Measurements from ENCODE around the gene CHST7.

The CHST7 gene

GRCh38 chrX:46573892-46574773 lies 568 bp downstream of the CHST7 start:
- DNase-seq (ENCODE audit: low spot score): peak; percentile 27

DNA sequence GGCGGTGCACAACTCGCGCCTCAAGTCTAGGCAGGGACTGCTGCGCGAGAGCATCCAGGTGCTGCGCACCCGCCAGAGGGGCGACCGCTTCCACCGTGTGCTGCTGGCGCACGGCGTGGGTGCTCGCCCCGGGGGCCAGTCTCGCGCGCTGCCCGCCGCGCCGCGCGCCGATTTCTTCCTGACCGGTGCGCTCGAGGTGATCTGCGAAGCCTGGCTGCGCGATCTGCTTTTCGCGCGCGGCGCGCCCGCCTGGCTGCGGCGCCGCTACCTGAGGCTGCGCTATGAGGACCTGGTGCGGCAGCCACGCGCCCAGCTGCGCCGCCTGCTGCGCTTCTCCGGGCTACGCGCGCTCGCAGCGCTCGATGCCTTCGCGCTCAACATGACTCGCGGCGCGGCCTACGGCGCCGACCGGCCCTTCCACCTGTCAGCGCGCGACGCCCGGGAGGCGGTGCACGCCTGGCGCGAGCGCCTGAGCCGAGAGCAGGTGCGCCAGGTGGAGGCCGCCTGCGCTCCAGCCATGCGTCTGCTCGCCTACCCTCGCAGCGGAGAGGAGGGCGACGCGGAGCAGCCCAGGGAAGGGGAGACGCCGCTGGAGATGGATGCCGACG lies 1.3 kb downstream of the CHST7 start:
- DNase-seq (ENCODE audit: low spot score): no peak

DNA sequence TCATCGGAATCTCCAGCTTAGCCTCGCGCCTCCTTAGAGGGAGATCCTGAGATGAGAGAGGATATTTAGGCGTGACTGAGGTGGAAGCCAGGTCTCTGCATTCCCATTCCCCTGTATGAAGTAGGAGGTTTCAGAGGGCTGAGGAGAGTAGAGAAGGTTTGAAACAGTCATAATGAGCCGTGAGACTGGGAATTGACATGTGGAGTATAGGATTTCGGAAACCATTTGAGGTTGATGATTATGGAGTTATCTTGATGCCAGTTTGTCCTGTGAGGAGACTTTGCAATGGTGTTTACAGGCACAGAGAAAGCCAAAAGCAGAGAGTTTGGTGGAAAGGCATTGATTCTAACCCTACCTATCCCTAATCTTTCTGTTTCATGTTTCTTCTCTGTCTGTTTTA lies 2.0 kb downstream of the CHST7 start:
- DNase-seq (ENCODE audit: low spot score): no peak

DNA sequence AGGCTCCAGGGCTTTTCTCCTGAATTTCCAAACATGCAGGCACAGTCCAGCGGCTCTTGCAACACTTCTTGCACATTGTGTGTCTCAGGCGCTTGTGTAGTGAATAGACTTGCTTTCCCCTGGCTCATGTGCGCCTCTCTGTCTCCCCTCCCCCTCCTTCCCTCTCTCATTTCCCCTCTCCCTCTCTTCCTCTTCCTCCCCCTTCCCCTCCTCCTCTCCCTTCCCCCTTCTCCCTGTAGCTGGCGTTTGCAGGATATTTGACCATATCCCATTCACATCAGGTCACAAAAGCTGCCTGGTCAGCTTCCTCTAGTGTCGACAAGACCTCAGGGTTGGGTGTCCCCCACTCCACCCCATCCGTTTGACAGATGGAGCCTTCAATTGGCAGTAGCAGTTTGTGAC lies 2.4 kb downstream of the CHST7 start:
- DNase-seq (ENCODE audit: low spot score): no peak

DNA sequence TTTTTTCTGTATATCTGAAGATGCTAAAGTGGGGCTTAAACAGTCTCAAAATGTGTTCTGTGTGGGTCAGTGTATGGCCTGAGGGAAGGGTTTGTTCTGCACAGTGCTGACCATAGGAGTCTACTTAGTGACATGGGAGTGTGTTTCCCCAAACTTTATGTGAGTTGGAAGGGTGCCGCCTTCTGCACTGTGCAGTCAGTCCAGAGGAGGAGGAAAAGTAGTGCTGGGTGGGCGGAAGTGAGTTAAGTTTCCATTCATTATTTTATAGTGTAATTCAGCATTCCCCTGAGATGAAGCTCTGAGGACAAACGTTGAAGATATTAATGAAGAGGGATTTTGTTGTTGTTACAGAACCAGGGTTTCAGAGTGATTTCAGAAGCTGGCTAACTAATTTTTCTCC lies 2.9 kb downstream of the CHST7 start:
- DNase-seq (ENCODE audit: low spot score): no peak

DNA sequence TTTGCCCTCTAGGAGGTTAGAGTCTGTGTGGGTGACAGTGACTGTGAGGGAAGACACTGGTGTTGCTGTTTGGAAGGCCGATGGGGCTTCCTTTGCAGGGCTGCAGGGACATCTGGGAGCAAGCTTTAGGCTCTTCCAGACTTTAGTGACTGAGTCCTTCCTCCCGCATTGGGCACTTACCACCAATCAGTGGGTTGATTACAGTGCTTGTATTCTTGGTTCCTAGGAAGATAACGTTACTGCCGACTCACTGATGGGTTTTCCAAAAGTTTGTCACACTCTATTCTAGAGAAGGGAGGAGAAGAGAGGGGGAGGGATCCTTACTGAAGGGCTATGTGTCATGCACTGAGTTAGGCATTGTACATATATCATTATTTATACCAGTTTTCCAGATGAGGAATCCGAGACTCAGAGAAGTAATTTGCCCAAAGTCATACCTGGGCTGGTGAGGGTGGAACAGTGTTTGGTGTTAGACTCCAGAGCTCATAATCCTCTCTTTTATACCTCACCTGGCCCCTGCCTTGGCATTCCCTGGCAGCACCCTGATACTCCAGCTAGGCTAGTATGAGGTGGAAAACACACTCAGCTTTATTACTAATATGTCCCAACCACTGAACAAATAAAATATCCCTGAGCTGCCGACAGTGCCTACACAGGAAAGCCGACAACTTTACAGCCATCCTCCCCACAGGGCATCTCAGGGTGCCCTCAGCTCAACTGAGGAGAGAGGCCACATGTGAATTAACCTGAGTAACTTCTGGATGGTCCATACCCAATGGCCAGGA lies 3.8 kb downstream of the CHST7 start:
- DNase-seq (ENCODE audit: low spot score): peak; percentile 44

GRCh38 chrX:46579250-46579649 lies 5.7 kb downstream of the CHST7 start:
- no peak for DNase-seq (ENCODE audit: low spot score)

DNA sequence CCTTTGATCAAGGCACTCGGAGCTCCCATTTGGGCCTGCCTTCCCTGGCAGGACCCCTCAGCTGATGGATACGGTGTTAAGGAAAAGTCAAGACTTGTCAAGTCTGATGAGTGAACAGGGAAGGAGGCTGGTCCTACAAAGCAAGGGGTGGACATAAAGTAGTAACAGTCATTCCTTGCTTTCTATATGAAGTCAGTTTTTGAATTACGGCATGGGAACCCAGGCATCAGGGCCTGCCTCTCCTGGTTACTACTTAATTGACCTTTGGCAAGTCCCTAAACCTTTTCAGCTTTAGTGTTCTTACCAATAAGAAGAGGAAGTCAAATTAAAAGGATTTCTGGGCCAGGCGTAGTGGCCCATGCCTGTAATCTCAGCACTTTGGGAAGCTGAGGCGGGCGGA lies 7.0 kb downstream of the CHST7 start:
- no peak for DNase-seq (ENCODE audit: low spot score)

DNA sequence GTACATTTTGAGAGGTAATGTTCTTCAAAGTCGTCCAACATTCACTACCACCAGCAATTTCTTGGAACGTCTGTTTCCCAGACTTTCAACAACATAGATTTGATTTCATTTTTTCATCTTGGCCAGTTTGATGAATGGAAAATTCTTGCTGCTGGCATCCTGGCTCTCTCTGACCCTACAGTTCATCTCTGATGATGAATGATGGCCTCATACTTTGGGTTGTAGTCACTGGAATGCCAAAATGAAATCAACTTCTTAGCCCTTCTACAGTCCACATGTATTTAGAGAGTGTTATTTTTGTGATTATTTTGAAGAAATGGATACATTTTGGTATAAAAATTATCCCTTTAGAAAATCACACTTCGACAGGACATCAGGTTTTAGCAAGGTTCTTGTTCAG lies 8.8 kb downstream of the CHST7 start:
- peak; percentile 32 for DNase-seq (ENCODE audit: low spot score)

DNA sequence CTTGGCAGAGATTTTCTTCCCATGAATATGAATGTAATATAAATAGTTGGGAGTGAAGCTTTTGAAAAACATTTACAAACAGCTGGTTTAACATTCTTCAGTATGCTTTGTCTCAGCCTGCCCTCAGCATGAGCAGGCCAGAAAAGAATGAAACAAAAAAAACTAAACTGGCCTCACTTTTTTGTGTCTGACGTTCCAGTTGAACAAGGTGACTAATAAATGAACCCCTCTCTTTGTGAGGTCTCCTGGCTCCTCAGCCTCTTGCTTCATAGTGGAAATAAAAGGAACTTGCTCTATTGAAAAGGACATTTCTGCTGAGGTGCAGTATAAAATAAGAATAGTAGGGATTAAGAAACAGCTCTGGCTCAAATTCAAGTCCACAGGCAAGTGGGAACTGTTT lies 9.4 kb downstream of the CHST7 start:
- DNase-seq (ENCODE audit: low spot score): peak; percentile 45

DNA sequence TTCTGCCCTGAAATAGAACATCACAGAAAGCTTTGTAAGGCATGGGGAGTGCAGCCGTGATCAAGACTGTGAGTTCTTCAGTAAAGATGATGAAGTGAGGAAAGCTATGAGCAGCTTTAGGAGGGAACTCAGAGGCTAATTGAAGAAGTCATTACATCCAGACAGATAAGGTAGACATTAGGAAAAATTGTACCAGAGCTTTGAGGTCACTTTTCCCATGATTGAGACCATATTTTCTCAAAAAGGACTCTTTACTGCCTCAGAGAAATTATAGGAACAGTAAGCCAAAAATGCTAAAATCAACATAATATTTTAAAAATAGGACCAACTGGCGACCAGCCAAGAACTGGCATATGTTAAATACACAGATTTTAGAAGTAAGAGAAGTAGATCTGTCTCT lies 11.2 kb downstream of the CHST7 start:
- DNase-seq (ENCODE audit: low spot score): no peak

DNA sequence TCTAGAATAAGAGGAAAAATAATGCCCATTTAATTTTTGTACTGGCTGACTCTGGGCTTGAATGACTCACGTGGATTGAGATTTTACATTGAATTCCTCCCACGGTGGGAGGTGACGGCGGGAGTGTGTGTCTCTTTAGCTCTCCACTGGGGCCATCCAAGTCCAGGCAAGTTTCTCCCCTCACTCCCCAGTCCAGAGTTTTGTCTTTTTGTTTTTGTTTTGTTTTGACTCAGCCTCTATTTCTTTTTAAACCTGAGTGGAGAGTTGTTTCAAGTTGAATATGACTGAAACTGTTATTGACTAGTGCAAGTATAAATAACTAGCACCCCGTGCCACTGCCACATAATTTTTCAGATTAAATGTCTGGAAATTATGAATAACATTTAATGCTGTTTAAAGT lies 13.6 kb downstream of the CHST7 start:
- no peak for DNase-seq (ENCODE audit: low spot score)

GRCh38 chrX:46587753-46588171 lies 14.2 kb downstream of the CHST7 start:
- DNase-seq (ENCODE audit: low spot score): no peak

DNA sequence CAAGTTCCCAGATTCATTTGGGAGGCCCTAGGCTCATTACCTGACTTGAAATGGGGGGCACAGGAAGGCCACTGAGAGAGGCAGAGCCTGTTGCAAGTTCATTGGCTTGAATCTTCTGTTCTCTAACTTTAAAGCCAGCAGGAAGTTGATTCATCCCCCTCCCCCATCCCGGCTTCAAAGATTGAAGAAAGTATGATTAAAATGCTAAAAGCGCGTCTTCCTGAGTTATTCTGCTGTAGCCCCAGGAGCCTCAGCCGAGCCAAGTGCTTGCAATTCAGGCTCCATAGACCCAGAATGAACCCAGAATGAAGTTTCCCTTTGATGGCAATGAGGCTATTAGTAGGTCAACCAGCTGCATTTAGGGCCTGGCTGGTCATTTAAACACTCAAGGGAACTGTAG lies 14.7 kb downstream of the CHST7 start:
- DNase-seq (ENCODE audit: low spot score): no peak

DNA sequence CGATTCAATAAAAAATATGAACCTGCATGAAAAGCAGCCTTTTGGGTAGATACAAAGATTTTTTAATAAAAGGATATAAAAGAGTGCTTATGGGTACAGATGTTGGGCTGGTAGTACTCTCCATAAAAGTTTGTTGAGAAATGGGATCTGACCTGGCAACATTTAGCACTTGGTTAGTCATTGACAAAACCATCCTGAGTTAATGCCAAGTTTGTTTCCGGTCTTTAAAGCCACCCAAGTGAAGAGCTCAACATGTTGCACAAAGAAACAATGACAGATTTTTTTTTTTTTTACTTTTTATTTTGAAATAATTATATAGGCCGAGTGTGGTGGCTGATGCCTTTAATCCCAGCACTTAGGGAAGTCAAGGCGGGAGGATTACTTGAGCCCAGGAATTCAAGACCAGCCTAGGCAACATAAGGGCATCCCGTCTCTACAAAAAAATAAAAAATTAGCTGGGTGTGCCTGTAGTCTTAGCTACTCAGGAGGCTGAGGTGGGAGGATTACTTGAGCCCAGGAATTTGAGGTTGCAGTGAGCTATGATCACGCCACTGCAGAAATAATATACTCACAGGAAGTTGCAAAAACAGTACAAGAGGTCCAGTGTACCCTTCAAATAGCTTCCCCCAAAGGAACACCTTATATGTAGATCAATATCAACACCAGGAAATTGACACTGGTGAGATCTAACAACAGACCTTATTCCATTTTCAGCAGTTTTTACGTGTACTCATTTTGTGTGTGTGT lies 16.6 kb downstream of the CHST7 start:
- DNase-seq (ENCODE audit: low spot score): no peak

- DNase-seq (ENCODE audit: low spot score): no peak
These were observed 21.5 kb downstream of the CHST7 start for GRCh38 chrX:46595084-46595483.

GRCh38 chrX:46597208-46597607 lies 23.6 kb downstream of the CHST7 start:
- no peak for DNase-seq (ENCODE audit: low spot score)

- no peak for DNase-seq (ENCODE audit: low spot score)
These were observed 24.2 kb downstream of the CHST7 start for GRCh38 chrX:46597771-46598170.

DNA sequence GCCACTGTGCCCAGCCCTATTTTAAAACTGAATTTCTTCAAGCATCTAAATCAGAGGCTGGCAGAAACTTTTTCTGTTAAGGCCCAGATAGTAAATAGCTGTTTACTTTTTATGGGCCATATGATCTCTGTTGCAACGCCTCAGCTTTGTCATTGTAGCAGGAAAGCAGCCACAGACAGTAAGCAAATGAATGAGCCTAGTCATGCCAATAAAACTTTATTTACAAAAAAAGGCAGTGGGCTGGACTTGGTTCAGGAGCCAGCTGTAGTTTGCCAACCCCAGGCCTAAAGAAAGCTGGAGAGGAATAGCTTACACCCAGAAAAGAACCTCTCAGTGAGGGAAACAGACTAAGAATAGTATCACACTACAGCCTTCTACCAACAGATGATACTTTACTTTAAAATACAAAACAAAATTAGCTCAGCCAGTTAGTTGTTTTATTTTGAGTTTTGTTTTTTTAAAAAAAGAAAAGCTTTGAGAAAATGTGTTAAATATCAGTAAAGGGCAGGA lies 25.5 kb downstream of the CHST7 start:
- no peak for DNase-seq (ENCODE audit: low spot score)

DNA sequence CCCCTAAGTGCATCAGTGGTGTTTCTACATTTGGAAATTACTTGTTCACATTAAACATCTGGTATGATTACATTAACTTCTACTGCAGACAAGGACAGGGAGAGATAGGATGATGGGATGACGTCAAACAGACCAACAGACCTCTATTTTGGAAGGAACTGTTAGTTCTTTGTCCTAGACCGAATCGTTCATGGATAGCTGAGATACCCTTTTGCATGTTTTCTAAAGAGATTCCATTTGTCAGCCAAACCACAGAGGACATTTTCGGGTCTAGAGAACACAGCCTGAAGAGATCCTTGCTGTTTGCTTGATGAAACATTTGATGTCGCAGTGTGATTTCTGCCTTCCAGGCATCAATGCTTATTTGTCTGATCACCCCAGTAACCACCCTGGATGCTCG lies 27.7 kb downstream of the CHST7 start:
- DNase-seq (ENCODE audit: low spot score): no peak

- no peak for DNase-seq (ENCODE audit: low spot score)
These were observed 29.0 kb downstream of the CHST7 start for GRCh38 chrX:46602468-46603102.

DNA sequence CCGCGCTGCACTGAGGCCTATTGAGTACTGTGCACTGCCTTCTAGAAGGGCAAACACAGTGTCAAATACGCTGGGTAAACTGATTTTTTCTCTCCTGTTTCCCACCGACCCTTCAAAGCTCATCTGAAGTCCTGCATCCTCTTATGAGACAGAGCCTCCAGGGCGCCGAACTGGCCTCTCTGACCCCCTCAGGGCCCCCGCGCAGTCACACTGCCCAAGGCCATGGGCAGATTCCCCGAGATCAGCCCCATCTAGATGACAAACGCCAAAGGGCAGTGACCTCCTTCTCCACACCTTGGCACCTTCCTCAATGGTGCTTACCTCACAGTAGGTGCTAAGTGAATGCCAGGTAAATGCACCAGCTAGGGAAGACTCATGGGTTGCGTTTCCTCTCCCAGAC lies 34.4 kb downstream of the CHST7 start:
- no peak for DNase-seq (ENCODE audit: low spot score)
